GM19372 (cell line): Measurements from ENCODE around the gene EML1.

ENCODE experiments used
- ATAC-seq: cut with Tn5 transposase; IDR thresholded peaks from one replicate; pipeline ENCODE4 v1.9.1; 2021; ENCODE audit warnings: mild to moderate bottlenecking, low read depth, moderate library complexity; ENCODE audit not compliant: unreplicated experiment

The EML1 gene

DNA sequence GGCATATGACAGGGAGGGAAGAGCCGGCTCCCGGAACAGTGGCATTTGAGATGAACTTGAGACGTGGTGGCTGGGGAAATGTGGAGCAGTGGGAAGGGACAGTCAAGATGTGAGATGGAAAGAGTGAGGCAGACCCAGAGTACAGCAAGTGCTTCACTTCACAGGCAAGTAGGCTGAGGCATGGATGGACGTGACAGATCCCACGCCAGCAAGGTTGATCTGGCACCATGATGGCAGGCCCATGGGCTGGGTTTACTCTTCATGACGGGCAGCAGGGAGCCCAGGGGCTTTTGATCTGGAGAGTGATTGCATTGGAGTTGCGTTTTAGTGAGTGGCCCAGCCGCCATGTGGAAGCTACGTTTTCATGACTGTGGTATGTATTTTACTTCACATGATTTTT lies 17.9 kb upstream of the EML1 start:
- ATAC-seq: no peak

DNA sequence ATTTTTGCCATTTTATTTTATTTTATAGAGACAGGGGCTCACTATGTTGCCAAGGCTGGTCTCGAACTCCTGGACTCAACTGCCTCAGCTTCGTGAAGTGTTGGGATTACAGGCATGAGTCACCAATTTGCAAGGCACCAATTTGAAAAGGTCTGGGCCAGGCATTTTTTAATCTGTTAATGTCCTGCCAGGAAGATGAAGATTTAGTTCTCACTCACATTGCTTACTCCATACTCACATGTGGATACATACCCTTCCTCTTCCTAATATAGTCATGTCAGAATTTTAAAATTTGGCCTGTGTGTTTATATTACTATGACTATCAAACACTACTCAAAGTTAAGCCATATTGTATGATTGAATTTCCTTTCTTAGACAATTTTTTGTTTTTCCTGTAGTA lies 15.3 kb upstream of the EML1 start:
- ATAC-seq: no peak

DNA sequence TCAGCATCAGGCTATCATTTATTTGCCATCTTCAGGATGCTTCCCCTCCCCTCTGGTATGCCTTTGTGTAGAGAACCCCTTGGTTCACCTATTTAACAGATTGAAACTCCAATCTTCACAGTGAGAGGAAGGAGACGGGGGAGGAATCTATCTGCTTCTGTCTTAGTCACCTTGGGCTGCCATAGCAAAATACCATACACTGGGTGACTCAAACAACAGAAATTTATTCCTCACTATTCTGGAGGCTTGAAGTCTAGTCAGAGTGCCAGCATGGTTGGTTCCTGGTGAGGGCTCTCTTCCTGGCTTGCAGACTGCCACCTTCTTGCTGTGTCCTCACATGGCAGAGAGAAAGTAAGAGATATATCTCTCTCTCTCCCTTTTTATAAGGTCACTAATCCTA lies 13.5 kb upstream of the EML1 start:
- ATAC-seq: no peak

DNA sequence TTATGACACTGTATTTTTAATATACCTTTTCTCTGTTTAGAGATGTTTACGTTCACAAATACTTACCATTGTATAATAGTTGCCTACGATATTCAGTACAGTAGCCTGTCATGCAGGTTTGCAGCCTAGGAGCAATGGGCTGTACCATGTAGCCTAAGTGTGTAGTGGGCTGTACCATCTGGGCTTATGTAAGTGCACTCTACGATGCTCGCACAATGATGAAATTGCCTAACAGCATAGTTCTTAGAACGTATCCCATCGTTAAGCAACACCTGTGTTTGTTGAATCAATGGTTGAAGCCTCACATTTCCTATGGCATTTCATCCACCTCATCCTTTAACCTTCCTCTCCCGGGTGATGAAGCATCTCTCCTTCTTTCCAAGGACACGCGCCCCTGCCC lies 12.5 kb upstream of the EML1 start:
- ATAC-seq: no peak

DNA sequence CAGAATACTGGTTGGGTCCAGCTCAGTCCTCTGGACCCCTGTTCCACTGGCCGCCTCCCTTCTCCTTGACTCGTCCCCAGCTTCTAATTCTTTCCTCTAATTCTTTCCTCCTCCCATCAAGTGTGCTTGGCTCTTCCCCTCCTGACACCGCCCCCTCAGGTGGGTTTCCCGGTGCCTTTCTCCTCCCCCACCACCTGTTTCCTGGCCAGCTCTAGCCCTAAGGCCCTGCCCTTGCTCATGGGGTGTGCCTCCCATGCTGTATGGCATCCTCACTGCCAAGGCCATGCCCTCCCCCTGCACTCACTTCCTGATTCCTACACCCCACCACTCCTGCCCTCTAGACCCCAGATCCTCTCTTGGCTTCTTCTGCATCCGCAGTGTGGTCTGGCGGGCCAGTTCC lies 12.1 kb upstream of the EML1 start:
- ATAC-seq: no peak

GRCh38 chr14:99781853-99782610 lies 11.2 kb upstream of the EML1 start:
- ATAC-seq: no peak

GRCh38 chr14:99784508-99784907 lies 8.7 kb upstream of the EML1 start:
- no peak for ATAC-seq

- no peak for ATAC-seq
Observed at GRCh38 chr14:99785426-99785825, 7.8 kb upstream of the EML1 start.

DNA sequence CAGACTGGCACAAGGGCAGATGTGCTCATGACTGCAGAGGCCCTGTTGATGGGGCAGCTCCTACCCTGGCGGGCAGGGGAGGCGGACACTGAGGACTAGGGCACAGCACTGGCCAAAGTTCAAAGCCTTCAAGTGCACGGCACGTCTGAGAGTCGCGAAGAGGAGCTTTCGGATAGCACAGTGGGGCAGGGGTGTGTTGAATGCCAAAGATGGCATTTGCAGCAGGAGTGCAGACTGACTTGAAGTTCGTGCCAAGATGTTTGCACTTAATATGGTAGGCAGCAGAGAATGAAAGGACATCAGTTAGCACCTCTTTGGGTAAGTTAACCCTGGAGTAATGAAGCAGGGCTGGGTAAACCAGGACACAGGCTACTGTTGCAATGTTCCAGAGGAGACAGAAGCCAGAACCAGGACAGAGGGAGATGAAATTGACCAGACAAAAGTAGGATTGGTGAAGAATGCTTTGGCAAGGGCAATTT lies 6.7 kb upstream of the EML1 start:
- ATAC-seq: no peak

DNA sequence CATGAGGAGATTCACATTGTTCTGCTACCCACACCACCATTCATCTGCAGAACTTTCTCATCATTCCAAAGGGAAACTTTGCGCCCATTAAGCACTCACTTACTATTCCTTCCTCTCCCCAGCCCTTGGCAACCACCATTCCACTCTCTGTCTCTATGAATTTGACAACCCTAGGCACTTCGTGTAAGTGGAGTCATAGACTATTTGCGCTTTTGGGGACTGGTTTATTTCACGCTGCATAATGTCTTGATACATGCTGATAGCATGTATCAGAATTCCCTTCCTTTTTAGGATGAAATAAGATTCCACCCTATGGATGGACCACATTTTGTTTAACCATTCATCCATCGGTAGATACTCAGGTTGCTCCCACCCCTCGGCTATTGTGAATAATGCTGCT lies 4.5 kb upstream of the EML1 start:
- no peak for ATAC-seq

DNA sequence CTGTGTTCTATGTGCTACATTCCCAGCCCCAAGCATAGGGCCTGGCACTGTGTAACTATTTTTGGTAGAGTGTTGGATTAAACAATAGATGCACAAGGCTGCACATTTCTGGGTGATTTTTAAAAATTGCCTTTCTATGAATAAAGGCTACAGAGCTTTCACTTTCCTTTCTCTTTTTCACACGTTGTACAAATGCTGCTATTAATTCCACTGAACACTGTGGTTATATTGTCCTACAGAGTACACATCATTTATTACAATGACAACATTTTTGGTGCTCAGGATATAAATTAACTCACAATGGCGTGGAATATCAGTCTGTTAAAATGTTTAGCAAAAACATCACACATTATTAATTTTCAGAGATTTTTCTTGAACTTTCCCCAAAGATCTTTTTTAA lies 3.6 kb upstream of the EML1 start:
- no peak for ATAC-seq

DNA sequence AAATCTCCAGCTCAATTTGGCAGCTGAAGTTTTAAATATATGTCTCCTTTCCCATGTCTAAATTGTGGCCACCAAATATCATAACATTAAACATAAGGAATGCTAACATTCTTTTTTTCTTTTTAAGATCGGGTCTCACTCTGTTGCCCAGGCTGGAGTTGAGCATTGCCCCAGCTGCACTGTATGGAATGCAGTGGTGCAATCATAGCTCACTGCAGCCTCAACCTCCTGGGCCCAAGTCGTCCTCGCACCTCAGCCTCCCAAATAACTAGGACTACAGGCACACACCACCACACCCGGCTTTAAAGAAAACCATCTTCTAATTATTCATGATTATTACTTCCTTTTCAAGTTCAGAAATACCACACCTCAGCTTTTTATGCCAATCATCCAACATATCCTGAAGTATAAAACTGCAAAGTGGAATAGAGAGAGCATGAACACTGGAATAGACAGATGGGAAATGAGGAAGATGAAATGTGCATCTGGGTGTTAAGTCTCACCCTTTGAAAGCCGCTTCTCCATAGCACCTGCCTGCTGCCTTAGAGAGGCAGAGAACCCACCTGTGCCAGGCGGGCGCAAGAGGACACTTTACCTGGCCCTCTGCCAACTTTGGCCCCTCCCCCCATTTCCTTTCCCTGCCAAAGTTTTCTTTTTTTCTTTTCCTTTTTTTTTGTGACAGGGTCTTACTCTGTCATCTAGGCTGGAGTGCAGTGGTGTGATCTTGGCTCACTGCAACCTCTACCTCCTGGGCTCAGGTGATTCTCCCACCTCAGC lies 2.8 kb upstream of the EML1 start:
- no peak for ATAC-seq

GRCh38 chr14:99790978-99791376 lies 2.2 kb upstream of the EML1 start:
- no peak for ATAC-seq

DNA sequence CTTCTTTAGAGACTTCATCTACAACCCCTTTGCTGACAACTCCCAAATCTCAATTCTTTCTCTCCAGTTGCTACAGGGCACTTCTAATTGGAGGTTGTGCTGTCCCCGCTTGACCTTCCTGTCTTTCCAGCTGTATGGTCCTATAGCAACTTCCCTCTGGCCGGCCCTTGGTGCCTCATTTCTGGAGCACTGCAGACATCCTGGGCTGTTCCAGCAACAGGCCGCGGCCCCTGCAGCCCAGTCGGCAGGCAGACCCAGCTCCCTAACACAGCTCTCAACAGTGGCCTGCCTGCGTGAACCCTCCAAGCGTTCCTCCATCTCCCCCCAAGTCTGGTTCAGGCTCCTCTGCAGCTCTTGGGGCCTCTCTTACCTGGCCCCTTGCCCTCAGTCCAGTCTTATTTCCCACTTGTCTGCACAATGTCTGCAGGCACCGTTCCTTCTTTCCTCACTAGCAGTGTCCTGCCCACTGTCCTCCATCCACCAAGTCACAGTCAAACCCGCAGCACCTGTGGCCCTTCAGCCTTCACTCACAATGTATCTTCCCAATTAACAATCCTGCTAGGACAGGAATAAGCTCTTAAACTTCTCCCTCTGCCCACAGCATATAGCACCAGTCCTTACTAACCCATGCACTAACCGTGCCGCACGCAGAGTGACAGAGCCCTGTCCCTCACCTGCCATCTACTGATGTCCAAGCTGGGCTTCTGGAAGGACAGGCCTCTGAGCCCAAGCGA lies 1.6 kb upstream of the EML1 start:
- ATAC-seq: no peak

GRCh38 chr14:99792210-99792535 lies 1.0 kb upstream of the EML1 start:
- ATAC-seq: no peak

DNA sequence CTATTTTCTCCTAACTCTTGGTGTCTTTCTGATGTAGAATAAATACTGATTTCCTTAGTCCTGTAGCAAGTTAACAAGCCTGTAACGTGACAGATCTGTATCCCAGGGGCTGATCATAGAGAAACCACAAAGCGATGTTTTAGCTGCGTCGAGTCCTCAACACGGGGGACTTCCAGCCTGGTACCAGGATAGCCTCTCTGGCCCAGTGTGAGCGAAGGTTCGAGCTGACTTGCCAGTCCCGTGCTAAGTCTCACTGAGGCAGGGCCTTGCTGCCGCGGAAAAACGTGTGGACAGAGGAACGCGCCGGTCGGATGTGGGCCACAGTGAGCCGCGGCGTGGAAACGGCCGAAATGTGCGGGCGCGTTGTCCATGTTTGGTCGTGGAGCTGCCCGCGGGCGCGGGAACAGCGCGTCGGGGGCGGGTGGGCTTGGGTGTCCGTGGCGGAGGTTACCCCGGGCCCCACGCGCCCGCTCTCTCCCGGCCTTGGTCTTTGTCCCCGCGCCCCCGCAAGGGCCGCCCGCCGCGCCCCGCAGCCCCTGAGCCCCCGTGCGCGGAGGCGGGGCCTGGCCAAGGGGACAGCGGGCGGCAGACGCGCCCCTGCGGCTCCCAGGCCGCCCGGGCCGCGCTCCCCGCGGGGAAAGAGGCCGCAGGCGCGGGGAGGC lies 531 bp upstream of the EML1 start:
- no peak for ATAC-seq

GRCh38 chr14:99794151-99794780 lies 1.1 kb downstream of the EML1 start:
- no peak for ATAC-seq

DNA sequence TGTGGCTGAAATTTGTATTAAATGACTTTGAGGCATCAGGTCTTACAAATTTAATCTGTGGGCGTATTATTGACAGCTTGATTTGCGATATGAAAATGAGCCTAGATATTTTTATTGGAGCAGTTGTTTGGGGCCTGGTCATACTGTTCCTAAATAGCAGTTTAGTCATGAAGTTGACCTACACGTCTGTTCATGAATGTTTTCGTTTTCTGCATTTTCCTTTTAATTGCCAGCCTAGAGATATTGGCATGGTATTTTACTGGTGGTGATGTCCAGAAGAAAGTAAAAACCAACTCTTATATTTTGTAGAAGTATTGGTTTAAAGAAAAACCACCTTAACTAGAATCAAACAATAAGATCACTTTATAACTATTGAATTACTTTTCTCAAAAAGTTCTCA lies 1.8 kb downstream of the EML1 start:
- no peak for ATAC-seq

GRCh38 chr14:99797231-99797630 lies 4.0 kb downstream of the EML1 start:
- no peak for ATAC-seq

DNA sequence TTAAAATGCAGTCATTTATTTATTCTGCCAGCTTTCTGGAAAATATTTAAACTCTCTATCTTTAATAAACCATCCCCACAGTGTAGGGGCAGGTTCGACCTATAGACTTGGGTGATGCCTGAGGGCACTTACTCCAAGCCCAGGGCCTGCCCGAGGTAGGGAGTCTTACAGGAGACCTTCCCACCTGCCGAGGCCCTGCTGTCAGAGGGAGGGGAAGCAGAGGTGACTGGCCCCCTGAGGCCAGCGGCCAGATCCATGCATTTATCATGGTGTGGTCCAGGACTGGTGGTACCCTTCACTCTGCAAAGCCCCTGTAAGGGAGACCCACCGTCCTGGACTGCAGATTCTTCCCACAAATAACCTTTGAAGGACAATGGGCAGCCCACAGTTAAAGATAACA lies 7.6 kb downstream of the EML1 start:
- no peak for ATAC-seq
